Sigmoid colon (tissue), 4 donors: ENCODE results near the gene EHMT2.

Experiments
- EP300 ChIP-seq, 4 donors: sonication (generic); formaldehyde crosslinking; IDR thresholded peaks; one replicate each; pipeline ENCODE4 v1.6.1; 2017; ENCODE audit warnings: antibody characterized with exemption in 4 of 4
- TF ChIP-seq, protein P1 (sequence below), 4 experiments: fragments of 450-650 bp in 3 of 4; fragments of 200-600 bp in 1 of 4; IDR thresholded peaks; one replicate each; pipeline ENCODE4 v1.5.1; 2016 to 2019; ENCODE audit warnings: antibody characterized with exemption in 4 of 4, mild to moderate bottlenecking in 3 of 4, moderate library complexity in 2 of 4

DNA sequence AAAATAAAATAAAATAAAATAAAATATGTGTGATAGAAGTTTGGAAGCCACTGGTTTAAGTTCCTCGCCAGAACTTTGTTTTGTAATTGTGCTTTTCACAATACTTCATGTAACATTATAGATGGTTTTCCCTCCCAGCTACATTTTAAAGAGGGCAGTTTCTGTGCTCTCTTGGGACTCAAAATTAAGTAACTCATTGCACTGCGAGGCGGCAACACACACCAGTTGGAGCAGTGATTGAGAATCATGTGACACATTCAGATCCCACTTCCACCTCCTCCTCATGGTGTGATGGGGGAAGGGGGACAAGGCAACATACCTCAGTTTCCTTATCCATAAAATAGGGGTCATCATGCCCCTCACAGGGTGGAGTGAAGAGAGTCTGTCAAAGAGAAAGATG lies 37.5 kb upstream of the EHMT2 start:
- TF ChIP-seq EP300 (IDR thresholded peaks at IDR 0.05), result no peak
- TF ChIP-seq, protein P1, sequence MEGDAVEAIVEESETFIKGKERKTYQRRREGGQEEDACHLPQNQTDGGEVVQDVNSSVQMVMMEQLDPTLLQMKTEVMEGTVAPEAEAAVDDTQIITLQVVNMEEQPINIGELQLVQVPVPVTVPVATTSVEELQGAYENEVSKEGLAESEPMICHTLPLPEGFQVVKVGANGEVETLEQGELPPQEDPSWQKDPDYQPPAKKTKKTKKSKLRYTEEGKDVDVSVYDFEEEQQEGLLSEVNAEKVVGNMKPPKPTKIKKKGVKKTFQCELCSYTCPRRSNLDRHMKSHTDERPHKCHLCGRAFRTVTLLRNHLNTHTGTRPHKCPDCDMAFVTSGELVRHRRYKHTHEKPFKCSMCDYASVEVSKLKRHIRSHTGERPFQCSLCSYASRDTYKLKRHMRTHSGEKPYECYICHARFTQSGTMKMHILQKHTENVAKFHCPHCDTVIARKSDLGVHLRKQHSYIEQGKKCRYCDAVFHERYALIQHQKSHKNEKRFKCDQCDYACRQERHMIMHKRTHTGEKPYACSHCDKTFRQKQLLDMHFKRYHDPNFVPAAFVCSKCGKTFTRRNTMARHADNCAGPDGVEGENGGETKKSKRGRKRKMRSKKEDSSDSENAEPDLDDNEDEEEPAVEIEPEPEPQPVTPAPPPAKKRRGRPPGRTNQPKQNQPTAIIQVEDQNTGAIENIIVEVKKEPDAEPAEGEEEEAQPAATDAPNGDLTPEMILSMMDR (IDR thresholded peaks at IDR 0.05), result no peak
